ENCODE results near the gene INPP5K. TPM values are rescaled to one million over a fixed set of nuclear protein-coding genes. Genes with fewer than 3 reads are reported as not detected.

The INPP5K gene
- total RNA-seq, 1 experiment from 2014 or later: 41.9 TPM

DNA sequence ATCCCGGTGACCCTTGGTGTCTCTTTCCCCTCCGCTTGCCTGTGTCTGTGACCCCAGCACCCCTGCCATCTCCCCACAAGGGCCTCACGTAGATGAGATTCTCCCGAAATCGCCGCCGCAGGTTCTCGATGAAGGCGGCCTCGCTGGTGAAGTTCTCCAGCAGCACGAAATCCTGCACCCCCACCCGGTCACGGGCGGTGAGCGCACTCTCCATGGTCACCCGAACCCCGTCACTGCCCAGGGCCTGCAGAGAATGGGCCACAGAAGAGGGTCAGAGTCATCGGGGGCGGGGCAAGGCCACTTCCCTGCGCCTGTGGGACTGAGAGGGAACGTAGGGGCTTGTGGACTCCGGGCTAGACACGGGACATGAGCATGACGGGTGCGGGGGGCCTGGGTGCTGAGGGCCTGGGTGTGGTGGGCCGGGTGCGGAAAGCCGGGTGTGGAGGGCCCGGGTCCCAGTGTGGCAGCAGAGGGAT is 32.3 kb downstream of the INPP5K start:
- peaks cover 32% of the 10 kb centered on the region; the same call in 1 of the 2 replicates for H3F3A ChIP-seq (ENCODE audit: insufficient read depth, low read depth)
- no peaks in the 10 kb centered on the region for H3K9me3 ChIP-seq (ENCODE audit: insufficient read depth, low read depth)
- H3K27ac ChIP-seq: no peak overlapping the region
- H3K36me3 ChIP-seq (ENCODE audit: low read depth): no peaks in the 10 kb centered on the region; the same call in 1 of the 2 replicates
- no peak overlapping the region for H2AFZ ChIP-seq
- TSS peak; percentile 7 for BruUV-seq (replicated peaks)
- ChIA-PET POLR2A (ENCODE audit: unreplicated experiment) (interaction anchor here (0.6 to 0.7 kb wide), 4 partner anchors 24 to 812 kb away, joined by 3 to 7 read pairs (median 4); partner anchors contain the start of gene INPP5K), CTCF (no interaction called here)
- peaks cover 6% of the 10 kb centered on the region; the same call in 1 of the 2 replicates for H3K79me2 ChIP-seq (ENCODE audit: low read depth)
- no peaks in the 10 kb centered on the region for H3K27me3 ChIP-seq (ENCODE audit: insufficient read depth, low read depth)
- H3K4me2 ChIP-seq: 0 out of 2 replicates have a peak overlapping the region, but pooled peaks have one; percentile 28
- no peak for DNase-seq
- H3K4me1 ChIP-seq (replicated peaks; ENCODE audit: insufficient read depth): peaks cover 38% of the 10 kb centered on the region
- TF ChIP-seq, protein P1, sequence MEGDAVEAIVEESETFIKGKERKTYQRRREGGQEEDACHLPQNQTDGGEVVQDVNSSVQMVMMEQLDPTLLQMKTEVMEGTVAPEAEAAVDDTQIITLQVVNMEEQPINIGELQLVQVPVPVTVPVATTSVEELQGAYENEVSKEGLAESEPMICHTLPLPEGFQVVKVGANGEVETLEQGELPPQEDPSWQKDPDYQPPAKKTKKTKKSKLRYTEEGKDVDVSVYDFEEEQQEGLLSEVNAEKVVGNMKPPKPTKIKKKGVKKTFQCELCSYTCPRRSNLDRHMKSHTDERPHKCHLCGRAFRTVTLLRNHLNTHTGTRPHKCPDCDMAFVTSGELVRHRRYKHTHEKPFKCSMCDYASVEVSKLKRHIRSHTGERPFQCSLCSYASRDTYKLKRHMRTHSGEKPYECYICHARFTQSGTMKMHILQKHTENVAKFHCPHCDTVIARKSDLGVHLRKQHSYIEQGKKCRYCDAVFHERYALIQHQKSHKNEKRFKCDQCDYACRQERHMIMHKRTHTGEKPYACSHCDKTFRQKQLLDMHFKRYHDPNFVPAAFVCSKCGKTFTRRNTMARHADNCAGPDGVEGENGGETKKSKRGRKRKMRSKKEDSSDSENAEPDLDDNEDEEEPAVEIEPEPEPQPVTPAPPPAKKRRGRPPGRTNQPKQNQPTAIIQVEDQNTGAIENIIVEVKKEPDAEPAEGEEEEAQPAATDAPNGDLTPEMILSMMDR (conservative IDR thresholded peaks at IDR 0.05): no peak
- no peak for TF ChIP-seq EZH2 (IDR thresholded peaks at IDR 0.05; ENCODE audit: low read depth)
- intact Hi-C loops (cut with micrococcal nuclease; ENCODE audit: unreplicated experiment): no loop called here
- no peak overlapping the region for H3K4me3 ChIP-seq
- H4K20me1 ChIP-seq (ENCODE audit: insufficient read depth): no peaks in the 10 kb centered on the region; the same call in 1 of the 2 replicates
- no peaks in the 10 kb centered on the region for H3K9me2 ChIP-seq (ENCODE audit: insufficient read depth)

DNA sequence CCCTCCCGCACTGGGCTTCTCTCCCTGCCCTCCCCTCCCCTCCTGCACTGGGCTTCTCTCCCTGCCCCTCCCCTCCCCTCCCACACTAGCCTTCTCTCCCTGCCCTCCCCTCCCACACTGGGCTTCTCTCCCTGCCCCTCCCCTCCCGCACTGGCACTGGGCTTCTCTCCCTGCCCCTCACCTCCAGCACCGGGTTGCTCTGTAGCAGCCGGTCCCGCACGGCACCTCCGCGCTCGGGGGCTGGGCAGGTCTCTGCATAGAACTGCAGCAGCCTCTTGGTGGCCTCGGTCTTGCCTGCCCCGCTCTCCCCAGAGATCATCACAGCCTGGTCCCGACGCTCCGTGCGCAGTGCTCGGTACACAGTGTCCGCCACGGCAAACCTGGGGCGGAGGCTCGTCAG is 33.7 kb downstream of the INPP5K start:
- Histone ChIP-seq H3K4me3 (no peak overlapping the region), H3K9me2 (ENCODE audit: insufficient read depth) (no peaks in the 10 kb centered on the region), H3F3A (ENCODE audit: insufficient read depth, low read depth) (peaks cover 20% of the 10 kb centered on the region; the same call in 1 of the 2 replicates), H2AFZ (no peak overlapping the region), H3K36me3 (ENCODE audit: low read depth) (no peaks in the 10 kb centered on the region; the same call in 1 of the 2 replicates), H3K79me2 (ENCODE audit: low read depth) (no peaks in the 10 kb centered on the region), H3K27me3 (ENCODE audit: insufficient read depth, low read depth) (no peaks in the 10 kb centered on the region), H3K27ac (no peak overlapping the region), H3K4me1 (replicated peaks; ENCODE audit: insufficient read depth) (peaks cover 27% of the 10 kb centered on the region), H3K4me2 (no peak overlapping the region), H3K9me3 (ENCODE audit: insufficient read depth, low read depth) (no peaks in the 10 kb centered on the region), H4K20me1 (ENCODE audit: insufficient read depth) (peaks cover 5% of the 10 kb centered on the region; the same call in 1 of the 2 replicates)
- TF ChIP-seq, protein P1 (conservative IDR thresholded peaks at IDR 0.05): no peak
- TF ChIP-seq EZH2 (IDR thresholded peaks at IDR 0.05; ENCODE audit: low read depth): no peak
- POLR2A ChIA-PET (ENCODE audit: unreplicated experiment): no interaction called here
- no peak for DNase-seq
- CTCF ChIA-PET: no interaction called here
- no TSS peak for BruUV-seq (replicated peaks)
- intact Hi-C loops (cut with micrococcal nuclease; ENCODE audit: unreplicated experiment): no loop called here

DNA sequence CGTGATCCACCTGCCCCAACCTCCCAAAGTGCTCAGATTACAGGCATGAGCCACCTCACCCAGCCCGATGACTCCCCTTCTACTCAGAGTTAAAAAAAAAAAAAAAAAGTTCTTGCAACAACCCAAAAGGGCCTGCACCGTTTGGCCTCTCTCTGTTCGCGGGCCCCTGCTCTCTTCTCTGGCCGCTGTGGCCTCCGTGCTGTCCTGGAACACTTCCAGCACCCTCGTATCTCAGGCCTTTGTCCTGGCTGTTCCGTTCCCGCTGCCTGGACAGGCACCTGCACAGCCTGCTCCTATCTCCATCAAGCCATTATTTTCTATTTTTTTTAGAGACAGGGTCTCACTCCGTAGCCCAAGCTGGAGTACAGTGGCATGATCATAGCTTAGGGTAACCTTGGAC is 34.7 kb downstream of the INPP5K start:
- BruUV-seq (replicated peaks): no TSS peak
- H3F3A ChIP-seq (ENCODE audit: insufficient read depth, low read depth): peaks cover 13% of the 10 kb centered on the region; the same call in 1 of the 2 replicates
- POLR2A ChIA-PET (ENCODE audit: unreplicated experiment): no interaction called here
- H3K4me3 ChIP-seq: no peak overlapping the region
- H3K27me3 ChIP-seq (ENCODE audit: insufficient read depth, low read depth): no peaks in the 10 kb centered on the region
- H2AFZ ChIP-seq: no peak overlapping the region
- intact Hi-C loops (cut with micrococcal nuclease; ENCODE audit: unreplicated experiment): no loop called here
- no peak overlapping the region for H3K27ac ChIP-seq
- no peaks in the 10 kb centered on the region; the same call in 1 of the 2 replicates for H3K36me3 ChIP-seq (ENCODE audit: low read depth)
- H3K4me1 ChIP-seq (replicated peaks; ENCODE audit: insufficient read depth): peaks cover 17% of the 10 kb centered on the region
- no peaks in the 10 kb centered on the region for H3K9me3 ChIP-seq (ENCODE audit: insufficient read depth, low read depth)
- CTCF ChIA-PET: no interaction called here
- TF ChIP-seq, protein P1 (conservative IDR thresholded peaks at IDR 0.05): no peak
- TF ChIP-seq EZH2 (IDR thresholded peaks at IDR 0.05; ENCODE audit: low read depth): no peak
- no peak for DNase-seq
- H3K9me2 ChIP-seq (ENCODE audit: insufficient read depth): no peaks in the 10 kb centered on the region
- no peaks in the 10 kb centered on the region for H3K79me2 ChIP-seq (ENCODE audit: low read depth)
- no peak overlapping the region for H3K4me2 ChIP-seq
- peaks cover 5% of the 10 kb centered on the region; the same call in 1 of the 2 replicates for H4K20me1 ChIP-seq (ENCODE audit: insufficient read depth)

Measured in PC-9 (cell line).